ENCODE measurements around the gene BMPR1A.
"Not testable (repeated sequence)": the region's sequence is repeated elsewhere in the genome, so short reads cannot be mapped to it uniquely, and the experiment has no call there.

BMPR1A gene

DNA sequence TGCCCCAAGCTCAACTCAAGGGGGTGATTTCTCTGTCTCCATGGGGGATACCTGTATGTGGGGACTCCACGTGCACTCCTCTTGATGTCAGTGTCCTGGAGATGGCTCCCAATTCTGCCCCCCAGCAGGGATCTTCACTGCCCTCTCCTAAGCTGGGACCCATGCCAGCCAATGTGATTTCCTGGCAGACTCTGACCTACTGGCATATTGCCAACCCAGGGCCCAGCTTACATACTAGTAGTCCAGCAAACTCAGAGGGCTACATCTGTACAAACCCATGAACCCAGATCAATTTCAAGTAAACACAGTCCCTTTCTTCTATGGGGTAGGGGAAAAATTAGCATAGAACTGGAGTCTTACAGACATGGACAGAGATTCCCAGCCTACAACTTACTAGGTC, 26.2 kb upstream of the BMPR1A start:
- no peak for DNase-seq (ENCODE audit: low spot score)

DNA sequence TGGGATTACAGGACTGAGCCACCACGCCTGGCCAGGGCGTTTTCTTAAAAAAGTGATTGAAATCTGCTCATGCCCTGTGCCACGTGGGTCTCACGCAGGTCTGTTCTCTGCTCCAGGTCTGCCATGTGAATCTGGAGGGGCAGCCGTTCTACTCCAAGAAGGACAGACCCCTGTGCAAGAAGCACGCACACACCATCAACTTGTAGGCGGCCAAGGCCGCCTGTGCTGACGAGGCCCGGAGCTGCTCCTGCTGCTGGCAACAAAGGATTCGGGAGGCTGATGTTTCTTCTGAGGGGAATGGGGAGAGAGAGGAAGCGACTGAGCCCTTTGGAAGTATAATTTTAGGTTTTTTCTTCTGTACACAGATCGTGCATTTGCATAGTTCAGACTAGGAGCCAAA, 23.6 kb upstream of the BMPR1A start:
- DNase-seq (ENCODE audit: low spot score) = no peak

DNA sequence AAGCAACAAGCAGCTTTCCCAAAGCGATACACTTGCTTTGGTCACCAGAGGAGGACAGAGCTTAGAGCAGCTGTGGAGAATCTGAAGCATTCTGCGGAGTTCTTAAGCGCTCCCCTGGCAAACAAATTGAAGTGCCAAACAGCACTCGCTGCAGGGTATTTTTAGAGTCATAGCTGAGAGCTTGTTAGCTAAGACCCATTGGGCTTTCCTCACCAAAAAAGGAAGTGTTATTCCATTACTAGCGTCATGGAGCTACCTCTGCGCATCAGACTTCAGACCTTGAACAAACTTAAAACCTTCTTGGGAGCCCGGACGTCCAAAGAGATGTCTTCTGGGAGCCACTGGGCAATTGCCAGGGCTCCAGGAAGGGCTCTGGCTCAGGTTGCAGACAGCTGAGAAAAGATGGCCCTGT, 23.2 kb upstream of the BMPR1A start:
- DNase-seq (ENCODE audit: low spot score) = no peak

DNA sequence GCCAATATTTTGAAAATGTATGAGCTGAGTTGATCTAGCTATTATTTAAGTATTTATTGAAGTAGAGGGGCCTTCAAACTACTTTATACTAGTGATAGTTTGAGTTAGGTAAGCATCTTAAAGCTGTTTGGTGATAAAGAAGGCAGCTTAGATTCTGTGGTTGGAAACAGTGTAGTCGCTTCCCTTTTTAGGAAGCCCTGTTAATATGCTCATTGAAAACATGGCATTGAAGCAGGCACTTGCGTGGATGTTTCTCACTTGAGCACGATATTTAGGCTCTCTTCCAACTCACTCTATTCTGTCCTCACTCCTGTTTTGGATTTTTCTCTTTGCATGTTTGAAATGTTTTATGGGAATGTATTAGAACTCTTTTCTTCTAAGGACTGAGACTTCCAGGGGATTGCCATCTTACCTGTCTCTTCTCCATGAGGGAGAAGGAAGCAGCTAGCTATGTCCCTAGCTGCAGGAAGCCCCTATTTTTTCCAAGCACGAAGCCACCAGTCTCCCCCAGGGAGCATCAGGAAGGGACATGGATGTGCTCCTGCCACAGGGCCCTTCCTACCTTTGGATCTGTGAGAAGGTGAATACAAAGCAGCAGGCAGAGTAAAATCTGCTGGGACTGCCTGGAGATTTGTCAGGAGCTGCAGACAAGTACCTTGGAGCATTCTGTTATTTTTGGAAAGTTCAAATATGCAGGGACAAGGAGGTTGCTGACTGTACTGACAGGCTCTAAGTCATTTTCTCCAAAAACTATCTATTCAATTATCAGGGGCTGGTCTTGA, 22.0 kb upstream of the BMPR1A start:
- no peak for DNase-seq (ENCODE audit: low spot score)

DNA sequence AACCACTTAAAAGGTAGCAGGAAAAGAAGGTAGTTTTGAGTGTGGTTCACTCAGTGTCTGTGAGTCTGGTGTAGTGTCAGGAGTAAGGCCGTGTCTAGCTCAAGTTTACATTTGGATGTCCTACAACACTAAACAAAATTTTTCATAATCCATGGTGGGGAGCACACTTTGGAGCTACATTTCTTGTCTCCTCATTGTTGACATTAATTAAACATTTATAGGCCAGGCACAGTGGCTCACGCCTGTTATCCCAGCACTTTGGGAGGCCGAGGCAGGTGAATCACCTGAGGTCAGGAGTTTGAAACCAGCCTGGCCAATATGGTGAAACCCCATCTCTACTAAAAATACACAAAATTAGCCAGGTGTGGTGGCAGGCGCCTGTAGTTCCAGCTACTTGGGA, 21.1 kb upstream of the BMPR1A start:
- not testable (repeated sequence) for DNase-seq (ENCODE audit: low spot score)

DNA sequence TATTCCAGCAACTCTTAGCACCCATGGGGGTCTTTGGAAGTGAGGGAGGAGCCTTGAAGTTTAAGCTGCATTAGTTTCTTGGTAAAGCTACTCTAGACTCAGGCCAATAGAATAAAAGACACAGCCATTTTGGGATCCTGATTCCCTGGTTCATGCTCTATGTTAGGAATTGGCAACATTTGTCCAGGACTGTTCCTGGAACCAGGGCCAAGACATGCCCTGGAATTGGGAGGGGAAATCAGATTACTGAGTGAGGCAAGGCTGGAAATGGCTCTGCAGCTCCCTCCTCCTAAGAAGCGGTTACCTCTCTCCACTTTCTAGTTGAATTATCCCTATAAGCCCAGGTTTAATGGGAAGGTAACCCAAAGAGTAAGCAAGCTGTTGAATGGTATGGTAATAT, 14.2 kb upstream of the BMPR1A start:
- no peak for DNase-seq (ENCODE audit: low spot score)

DNA sequence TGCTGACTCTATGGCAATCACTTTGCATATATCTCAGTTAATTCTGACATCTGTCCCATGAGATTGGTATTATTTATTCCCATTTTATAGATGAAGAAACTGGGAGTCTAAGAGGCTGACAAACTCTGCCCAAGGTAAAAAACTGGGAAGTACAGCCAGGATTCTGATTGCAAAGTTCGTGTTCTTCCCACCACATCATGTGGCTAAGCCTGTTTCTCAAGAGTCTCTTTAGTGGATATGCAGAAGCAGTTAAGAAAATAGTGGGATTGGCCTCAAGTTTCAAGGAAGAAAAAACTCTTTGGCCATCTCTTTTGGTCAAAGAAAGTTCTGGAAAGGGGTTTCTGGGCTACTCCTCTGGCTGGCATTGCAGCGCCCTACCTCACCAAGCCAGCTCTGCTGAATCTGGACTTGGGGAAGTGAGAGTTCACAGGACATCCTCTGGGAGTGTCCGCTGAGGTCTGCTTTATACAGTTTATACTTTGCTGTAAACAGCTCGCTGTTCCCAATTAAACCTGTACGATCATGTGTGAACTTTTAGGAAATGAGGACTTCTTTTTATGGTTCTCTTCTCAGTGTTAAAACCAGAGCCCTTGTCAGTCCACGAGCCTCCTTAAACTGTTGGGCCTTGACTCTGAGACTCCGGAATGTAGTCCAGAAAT, 12.2 kb upstream of the BMPR1A start:
- no peak for DNase-seq (ENCODE audit: low spot score)

DNA sequence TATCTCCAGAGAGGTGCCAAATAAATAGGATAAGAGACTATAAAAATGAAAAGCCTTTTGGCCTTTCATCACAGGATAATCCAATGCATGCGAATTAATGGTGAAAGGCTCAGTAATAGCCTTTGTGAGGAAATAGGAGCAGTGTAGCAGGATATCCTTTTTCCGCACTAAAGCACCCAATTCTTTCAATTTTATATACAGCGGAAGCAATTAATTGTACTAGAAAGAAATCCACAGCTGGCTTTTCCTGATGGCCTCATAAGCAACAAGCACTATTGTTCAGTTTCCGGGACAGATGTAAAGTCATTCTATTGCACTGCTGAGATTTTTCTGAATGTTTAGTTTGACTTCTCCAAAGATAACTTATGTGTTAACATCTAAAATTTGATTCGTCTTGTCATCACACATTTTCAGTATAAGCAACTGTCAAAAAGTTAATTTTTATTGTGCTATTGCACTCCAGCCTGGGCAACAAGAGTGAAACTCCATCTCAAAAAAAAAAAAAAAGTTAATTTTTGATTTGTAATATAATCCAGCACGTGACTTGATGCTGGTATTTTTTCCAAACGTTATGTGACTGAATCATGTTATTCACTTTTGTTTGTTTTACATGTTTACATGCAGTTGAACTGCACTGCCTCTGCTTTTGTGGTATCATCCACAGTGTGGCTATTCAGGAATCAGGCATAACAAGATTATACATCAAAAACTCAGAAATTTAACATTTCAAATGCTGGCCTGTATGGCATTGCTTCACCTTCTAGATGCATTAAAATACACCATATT, 8.4 kb upstream of the BMPR1A start:
- DNase-seq (ENCODE audit: low spot score) = no peak

DNA sequence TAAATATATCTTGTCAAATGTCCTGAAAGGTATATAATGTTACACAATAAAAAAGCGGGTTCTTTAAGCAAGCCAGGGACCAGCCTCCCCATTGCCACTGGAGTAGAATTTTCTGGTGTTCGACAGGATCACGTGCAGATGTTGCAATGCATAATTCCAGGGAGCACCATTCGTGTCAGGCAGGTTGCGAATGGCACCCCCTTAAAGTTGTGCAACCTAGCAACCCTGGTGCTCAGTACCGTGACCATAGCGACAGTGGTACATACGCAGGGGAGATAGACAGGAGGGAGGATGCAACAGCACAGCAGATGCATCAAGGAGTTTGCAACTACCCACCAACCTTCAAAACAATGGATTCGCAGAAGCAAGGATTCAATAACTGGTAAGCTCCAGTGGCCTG, 6.6 kb upstream of the BMPR1A start:
- DNase-seq (ENCODE audit: low spot score) = no peak

DNA sequence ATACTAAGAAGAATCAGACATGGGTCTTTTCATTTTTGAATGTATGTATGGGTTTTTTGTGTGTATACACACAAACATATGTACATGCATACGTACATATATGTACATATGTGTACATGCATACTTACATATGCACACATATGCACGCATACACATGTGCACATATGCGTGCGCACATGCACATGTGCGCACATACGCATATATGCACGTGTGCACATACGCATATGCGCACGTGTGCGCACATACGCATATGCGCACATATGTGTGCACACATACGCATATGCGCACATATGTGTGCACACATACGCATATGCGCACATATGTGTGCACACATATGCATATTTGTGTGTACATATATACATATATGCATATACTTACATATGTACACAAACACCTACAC, 4.9 kb upstream of the BMPR1A start:
- no peak for DNase-seq (ENCODE audit: low spot score)

DNA sequence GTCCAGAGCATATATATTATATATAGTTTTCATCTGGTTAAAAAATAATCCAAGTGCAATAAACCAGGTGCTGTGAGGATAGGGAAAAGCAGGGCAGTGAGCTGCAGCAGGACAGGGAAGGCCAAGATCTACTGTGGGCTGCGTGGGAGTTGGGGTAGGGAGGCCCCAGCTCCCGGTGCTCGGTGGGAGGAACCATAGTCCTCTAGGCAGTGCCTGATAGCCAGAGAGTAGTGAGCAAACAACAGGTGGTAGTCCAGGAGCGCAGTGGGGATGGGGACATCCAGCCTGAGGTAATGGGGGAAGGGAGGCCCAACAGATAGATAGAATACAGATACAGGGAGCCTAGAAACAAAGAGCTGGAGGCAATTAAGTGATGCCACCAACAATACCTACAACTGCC, 4.1 kb upstream of the BMPR1A start:
- DNase-seq (ENCODE audit: low spot score) = no peak

DNA sequence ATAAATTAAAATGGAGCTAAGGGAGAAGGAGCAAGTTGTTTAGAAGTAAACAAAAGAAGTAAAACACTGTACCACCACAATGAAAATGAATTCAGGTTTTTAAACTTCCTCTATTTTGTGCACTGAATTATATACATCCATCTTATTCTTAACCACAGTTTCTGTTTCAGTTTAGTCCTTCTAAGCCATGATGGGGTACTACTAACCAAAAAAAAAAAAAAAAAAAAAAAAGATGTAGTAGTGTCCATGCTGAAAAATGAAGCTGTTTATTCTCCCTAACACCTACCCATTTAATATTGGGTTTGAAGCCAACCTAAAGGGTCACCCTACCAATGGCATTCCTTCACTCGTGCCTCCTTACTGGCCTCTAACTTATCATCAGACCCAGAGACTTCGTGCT, 3.4 kb upstream of the BMPR1A start:
- no peak for DNase-seq (ENCODE audit: low spot score)

DNA sequence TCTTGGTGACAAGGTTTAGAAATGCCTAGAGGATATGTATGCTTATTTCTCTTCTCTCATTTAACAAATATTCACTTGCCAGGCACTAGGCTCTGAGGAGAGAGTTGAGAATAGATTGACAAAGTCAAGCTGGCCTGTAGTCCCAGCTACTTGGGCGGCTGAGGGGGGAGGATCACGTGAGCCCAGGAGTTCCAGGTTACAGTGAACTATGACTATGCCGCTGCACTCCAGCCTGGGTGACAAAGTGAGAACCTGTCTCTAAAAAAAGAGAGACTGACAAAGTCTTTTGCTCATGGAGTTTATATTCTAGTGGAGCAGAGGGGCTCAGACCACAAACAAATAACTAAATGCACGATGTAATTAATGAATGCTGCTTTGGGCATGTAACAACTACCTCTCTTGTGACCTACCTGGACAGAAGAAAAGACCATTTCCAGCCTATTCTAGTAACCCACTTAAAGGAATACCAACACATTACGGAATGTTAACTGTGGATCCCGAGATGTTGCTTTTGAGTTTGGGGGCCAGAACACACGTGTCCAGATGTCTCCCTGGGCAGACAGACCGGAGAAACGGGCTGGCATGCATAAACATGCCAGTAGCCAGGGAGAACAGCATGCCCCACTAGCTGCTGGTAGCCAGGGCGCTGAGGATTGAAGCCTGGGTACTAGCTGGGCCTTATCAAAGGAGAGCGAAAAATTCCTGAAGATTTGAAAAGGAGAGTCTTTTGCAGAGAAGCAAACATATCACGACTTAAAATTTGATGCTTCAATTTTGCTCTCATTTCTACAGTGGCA, 2.6 kb upstream of the BMPR1A start:
- DNase-seq (ENCODE audit: low spot score) = no peak

DNA sequence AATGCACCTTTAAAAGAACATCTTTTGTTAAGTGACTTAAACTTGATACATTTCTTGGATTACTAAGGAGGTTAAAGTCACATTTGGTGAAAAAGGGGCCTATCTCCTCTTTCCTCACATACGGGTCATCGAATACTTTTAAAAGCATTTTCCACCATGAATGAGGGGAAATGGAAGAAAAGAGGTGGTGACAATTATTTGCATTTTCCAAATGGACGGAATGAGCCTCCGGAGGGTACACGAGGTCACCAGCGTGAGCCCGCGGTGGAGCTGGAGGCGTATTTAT, 1.0 kb upstream of the BMPR1A start:
- DNase-seq (ENCODE audit: low spot score) = no peak

DNA sequence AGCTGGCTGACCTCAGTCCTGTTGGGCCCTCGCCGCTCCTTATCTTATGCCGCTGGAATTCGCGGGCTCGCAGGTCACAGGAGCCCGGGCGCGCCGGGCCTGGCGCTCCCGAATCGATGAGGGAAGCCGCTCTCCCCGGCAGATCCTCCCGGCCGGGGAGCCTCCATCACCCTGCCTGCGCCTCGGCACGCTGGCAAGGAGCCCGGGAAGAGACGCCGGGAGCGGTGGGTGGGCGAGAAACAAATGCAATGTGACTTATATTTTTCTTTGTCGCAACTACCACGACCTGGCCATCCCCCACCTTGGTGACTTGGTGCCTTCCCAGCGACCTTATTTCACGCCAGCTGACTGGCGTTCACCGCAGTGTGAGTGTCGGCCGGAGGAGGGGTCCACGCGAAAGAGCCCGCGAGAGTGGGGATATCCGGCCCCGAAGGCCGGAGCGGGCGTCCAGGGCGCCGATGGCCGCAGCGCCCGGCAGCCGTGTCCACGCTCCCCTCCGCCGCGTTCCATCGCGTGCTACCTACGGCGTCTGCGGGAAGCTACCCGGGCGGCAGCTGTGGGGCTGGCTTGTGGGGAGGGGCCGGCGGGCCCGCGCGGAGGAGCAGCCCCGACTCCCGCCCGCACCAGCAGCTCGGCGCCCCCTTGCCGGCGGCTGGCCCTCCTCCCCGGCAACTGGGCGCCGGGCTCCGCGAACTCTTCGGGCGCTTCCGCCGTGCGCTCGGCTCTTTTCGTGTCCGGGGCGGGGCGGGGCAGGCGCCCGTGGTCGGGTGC, 494 bp upstream of the BMPR1A start:
- DNase-seq (ENCODE audit: low spot score) = peak; percentile 32

DNA sequence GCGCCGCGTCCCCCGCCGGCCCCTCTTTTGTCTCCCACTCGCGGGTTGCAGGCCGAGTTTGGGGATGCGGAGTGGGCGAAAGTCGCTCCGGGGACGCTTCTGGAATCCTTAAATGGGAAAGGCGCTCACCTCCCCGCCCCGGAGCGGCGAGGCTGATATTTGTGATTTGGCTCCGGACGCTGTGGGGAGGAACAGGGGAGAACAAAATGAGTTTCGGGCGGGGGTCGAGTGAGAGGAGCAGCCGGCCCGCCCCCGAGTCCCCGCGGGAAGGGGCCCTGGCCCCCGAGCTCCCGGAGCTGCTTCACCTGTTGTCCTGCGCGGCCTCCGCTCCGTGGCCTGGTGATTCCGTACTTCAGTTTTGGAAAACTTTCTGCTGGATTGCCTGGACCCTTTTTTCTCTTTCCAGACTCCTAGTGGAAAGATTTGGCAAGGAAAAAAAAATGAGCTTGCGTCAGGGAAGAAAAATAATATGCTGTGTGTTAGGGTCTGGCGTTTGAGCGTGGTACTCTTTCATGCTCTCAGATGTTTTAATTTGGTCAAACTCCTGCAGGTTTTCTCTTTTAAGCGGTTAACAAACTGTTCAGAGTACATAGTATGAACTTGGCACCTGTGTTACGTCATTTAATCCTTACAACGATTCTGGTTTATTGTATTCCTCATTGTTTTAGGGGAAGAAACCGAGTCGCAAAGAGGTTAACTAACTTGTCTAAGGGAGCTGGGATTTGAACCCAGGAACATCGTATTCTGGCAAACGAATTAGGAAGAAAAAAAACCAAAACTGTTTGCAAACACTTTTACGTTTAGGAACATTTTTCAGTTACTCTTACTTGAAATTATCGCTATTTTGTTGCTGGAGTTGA, 924 bp downstream of the BMPR1A start:
- DNase-seq (ENCODE audit: low spot score) = no peak

DNA sequence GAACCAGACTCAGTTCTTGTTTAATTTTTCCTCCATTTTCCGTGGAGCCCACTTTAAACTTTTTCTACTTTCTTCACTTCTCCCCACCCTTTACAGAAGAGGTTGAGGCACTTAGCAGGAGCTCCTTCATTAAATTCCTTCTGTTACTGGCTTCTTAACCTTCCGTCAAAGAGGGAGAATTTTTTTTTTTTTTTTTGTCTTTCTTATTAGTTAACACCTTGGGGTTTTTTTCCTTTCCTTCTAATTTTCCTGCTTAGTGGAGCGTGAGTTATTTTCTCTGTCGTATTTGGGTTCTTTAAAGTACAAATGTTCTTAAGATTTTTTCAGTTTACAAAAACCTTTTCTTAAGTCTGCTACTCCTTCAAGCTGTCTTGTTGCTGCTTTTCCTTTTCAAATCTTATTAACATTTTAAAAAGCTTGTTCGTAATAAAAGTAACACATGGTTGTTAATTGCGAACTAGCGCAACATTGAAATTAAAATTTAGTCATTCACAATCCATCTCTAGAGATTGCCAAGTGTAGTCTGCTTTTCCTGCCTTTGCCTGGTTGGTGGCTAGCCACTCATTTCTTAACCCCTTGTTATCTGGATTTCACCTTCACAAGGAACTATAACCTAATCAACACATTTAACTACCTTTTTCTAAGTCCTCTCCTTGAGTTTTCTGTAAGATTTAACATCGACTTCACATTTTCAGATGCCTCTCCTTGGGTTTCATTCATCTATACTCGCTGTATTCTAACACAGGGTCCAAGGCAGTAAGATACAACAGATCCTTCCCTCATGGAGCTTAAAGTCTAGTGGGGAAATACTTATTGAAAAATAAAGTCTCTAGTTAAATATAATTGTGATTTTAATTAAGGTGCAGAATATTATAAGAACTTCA, 2.0 kb downstream of the BMPR1A start:
- DNase-seq (ENCODE audit: low spot score) = no peak

DNA sequence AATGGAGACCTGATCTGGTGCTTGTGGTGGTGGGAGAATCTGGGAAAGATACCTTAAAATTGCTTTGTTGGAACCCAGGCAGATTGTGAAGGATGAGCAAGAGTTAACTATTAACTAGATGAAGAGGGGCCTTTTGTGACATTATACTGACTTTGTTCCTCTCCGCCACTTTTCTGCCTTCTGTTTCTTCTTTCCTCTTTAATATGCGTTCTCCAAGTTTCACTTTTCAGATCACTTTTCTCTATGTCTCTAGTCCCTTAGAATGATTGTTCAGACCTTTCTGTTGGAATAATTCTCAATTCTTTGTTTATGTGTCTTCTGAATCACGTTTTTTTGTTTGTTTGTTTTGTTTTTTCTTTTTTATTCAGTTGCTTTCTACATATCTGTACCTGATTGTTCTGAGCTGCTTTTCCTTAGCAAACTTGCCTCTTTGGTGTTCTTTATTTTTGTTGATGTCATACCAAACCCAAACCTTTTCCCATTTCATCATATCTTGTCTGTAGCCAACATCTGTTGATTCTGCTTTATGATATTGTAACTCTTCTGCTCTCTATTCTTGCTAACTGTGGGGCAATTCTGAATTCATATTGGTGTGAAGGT, 2.8 kb downstream of the BMPR1A start:
- DNase-seq (ENCODE audit: low spot score) = no peak

DNA sequence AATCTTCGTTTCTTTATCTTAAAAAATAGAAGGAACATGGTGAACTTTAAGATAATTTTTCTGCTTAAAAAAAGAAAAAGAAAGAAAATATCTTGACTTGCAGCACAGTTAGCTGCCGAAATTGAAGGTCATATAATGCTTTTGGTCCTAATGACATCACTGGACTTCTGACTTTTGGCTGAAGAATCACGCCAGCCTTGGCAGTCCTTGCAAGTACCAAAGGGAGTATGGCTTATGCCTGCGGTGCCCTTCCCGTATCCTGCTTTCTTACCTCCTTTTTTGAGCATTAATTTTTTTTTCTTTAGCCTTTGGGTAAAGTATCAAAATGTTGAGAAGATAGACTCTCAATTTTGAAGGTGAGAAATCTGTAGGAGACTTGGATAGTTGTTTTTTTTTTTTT, 7.0 kb downstream of the BMPR1A start:
- DNase-seq (ENCODE audit: low spot score) = no peak

All from hematopoietic multipotent progenitor cell treated with erythropoietin and hydrocortisone succinate and interleukin-3 and kit ligand, for 17 days (in vitro differentiated cells).